Fibroblast of villous mesenchyme (primary cell): ENCODE data around the gene ELAC2. TPM values are rescaled to one million over a fixed set of nuclear protein-coding genes. Genes with fewer than 3 reads are reported as not detected.

Source experiments
- DNase-seq: peaks from one replicate; pipeline ENCODE4 v3.0.0-alpha.2; 2010; ENCODE audit warnings: low read depth
- H3K4me3 ChIP-seq: 2 replicates; pipeline ENCODE4 v1.5.1; 2011; ENCODE audit warnings: low read depth, mild to moderate bottlenecking, low read length
- total RNA-seq: library from RNA; depleted of rRNA; stranded (reverse); fragments of >200 nt; gene quantifications from 2 replicates; pipeline ENCODE4 v1.2.3, GENCODE V29; 2012
- TF ChIP-seq, protein P1 (sequence below): IDR thresholded peaks from 2 replicates; pipeline ENCODE4 v1.5.1; 2012; ENCODE audit warnings: low read depth, mild to moderate bottlenecking, low read length; ENCODE audit not compliant: insufficient read depth

Gene ELAC2, protein sequence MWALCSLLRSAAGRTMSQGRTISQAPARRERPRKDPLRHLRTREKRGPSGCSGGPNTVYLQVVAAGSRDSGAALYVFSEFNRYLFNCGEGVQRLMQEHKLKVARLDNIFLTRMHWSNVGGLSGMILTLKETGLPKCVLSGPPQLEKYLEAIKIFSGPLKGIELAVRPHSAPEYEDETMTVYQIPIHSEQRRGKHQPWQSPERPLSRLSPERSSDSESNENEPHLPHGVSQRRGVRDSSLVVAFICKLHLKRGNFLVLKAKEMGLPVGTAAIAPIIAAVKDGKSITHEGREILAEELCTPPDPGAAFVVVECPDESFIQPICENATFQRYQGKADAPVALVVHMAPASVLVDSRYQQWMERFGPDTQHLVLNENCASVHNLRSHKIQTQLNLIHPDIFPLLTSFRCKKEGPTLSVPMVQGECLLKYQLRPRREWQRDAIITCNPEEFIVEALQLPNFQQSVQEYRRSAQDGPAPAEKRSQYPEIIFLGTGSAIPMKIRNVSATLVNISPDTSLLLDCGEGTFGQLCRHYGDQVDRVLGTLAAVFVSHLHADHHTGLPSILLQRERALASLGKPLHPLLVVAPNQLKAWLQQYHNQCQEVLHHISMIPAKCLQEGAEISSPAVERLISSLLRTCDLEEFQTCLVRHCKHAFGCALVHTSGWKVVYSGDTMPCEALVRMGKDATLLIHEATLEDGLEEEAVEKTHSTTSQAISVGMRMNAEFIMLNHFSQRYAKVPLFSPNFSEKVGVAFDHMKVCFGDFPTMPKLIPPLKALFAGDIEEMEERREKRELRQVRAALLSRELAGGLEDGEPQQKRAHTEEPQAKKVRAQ
- total RNA-seq: 51.5 and 63.9 TPM in 2 replicates

DNA sequence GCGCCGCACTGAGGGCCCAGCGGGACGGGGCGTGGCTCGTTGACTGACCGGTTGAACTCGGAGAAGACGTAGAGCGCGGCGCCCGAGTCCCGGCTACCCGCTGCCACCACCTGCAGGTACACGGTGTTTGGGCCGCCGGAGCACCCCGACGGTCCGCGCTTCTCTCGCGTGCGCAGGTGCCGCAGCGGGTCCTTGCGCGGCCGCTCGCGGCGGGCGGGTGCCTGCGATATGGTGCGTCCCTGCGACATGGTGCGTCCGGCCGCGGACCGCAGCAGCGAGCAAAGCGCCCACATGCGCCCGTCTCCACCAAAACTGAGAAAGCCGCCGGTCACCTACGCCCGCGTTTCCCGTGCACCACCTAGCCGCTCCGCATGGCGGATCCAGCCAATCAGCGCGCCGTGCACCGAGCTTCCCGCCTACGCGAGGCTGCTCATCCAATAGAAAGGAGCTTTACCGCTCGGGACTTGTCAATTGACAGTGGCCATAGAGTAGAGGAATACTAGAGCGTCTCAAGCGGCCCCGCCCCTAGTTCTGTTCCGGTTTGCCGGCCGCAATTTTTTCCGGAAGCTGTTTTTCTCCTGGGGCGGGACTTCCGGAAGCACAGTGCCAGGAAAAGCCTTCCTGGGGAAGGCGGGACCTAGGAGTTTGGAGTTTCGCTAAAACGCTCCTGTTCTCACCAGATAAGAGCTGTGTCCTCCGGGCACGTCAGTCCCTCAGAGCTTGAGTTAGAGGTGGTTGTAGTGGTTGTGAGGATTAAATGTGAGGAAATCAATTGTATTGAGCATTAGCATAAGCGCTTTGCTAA, at the start of gene ELAC2:
Gene ELAC2 (minus strand): TSS at position 373 of the 805 bp plus-strand sequence. CDS start 80 bp downstream, at position 293.
- peak; percentile 99 for DNase-seq
- H3K4me3 ChIP-seq: peak within 1 kb of the TSS; percentile 68
- TF ChIP-seq, protein P1, sequence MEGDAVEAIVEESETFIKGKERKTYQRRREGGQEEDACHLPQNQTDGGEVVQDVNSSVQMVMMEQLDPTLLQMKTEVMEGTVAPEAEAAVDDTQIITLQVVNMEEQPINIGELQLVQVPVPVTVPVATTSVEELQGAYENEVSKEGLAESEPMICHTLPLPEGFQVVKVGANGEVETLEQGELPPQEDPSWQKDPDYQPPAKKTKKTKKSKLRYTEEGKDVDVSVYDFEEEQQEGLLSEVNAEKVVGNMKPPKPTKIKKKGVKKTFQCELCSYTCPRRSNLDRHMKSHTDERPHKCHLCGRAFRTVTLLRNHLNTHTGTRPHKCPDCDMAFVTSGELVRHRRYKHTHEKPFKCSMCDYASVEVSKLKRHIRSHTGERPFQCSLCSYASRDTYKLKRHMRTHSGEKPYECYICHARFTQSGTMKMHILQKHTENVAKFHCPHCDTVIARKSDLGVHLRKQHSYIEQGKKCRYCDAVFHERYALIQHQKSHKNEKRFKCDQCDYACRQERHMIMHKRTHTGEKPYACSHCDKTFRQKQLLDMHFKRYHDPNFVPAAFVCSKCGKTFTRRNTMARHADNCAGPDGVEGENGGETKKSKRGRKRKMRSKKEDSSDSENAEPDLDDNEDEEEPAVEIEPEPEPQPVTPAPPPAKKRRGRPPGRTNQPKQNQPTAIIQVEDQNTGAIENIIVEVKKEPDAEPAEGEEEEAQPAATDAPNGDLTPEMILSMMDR: no peak

DNA sequence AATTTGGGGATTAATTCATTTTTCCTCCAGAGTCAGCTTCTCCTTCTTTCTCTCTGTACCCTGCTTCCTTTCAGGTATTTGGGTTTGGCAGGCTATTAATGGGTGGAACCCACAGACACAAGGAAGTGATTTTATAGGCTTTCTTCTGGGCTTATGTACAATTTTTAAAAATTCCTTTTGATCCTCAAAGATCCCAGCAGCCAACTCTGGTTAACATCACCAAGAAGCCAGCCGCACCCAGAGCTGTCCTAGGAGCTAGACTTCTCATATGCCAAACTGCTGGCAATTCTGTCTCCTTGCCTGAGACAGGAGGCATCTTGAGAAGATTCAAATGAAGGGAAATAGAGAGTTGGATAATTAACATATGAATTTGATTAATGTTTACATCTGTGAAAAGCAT, 47.2 kb upstream of the ELAC2 start:
- TF ChIP-seq, protein P1: no peak
- no peak overlapping the region for H3K4me3 ChIP-seq
- no peak for DNase-seq

DNA sequence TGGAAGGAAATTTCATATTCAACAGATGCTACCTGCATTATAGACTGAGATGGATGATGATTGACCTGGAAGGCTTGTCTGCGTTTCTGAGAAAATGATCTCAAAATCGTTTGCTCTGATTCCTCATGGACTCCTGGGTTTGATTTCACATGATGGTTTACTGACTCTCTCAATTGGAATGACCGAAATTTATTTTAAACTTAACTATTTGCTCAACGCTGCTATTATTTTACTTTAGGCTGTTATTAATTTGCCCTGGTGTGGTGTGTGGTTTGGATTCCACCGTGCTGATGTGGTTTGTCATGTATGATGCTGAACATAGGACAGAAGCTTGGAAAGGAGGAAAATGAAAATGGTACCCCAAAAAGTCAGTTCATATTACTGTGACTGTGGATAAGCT, 37.3 kb upstream of the ELAC2 start:
- H3K4me3 ChIP-seq: no peak overlapping the region
- no peak for DNase-seq
- TF ChIP-seq, protein P1: no peak

DNA sequence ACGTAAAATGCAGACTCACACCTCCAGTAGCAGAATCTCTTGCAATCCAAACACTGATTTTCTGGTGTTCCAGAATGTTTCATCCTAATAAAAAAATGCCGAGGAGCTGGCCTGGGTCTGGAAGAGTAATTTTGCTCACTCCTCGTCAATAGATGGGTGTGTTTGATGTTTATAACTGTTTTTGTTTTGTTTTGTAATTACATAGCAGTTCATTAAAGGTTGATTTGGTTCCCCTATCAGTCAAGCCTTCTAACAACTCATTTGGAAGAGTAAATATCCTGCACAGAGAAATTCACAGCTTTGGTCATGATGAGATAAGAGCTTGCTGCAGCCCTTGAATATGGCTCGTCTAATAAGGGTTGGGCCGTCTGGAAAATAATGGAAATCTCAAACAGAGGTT, 36.8 kb upstream of the ELAC2 start:
- TF ChIP-seq, protein P1: no peak
- H3K4me3 ChIP-seq: no peak overlapping the region
- no peak for DNase-seq

DNA sequence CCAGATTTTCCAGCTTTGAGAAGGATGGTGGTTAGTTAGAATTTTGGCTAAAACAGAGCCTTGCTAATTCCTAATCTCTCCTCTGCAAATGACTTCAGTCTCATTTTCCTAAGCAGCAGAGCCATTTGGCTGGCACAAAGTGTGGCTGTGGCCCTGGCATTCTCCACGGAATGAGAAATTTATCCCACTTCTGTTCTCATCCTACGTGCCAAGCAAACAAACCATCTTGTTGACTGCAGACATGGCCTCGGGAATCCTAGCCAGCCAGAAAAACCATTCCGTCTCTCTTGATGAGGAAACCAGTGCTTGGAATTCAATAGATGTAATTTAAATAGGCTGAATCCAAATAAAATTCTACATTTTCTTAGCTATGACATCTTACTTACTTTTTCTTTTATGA, 34.1 kb upstream of the ELAC2 start:
- DNase-seq: no peak
- TF ChIP-seq, protein P1: no peak
- no peak overlapping the region for H3K4me3 ChIP-seq

DNA sequence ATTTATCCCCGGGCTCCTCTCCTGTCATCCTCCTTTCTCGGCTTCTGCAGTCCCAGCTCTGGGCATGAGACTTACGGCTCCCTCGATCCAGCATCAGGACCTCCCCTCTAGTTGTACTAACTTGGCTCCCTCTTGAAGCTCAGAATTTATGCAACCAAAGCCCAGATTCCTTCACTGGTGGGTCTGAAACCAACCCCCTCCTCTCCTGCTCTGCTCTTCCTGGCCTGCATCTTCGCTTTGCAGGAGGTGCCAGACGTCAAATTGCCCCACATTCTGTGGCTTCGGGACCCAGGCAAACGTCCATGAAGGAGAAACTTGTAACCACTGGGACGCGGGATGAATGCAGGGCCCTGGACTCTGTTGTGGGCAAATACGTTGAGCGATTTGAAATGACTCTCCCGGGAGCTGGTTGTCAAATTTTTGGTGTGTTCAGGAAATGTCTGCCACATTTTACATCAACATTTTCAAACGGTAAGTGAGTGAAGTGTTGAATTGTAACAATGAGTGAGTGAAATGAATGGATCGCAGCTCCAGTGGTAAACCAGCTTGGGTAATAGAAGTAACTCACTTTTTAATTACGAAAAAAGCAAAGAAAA, 29.3 kb upstream of the ELAC2 start:
- no peak for DNase-seq
- TF ChIP-seq, protein P1: no peak

More for the DNA sequence above, 29.3 kb upstream of the ELAC2 start:
- no peak overlapping the region for H3K4me3 ChIP-seq
